GM19193 (cell line): ENCODE measurements around the gene PRKAG3.

Source experiments
- POLR2A ChIP-seq: IDR thresholded peaks from 4 replicates; pipeline ENCODE4 v1.6.1; 2011; ENCODE audit not compliant: insufficient read depth, insufficient read length; ENCODE audit errors: extremely low read depth

The PRKAG3 gene

DNA sequence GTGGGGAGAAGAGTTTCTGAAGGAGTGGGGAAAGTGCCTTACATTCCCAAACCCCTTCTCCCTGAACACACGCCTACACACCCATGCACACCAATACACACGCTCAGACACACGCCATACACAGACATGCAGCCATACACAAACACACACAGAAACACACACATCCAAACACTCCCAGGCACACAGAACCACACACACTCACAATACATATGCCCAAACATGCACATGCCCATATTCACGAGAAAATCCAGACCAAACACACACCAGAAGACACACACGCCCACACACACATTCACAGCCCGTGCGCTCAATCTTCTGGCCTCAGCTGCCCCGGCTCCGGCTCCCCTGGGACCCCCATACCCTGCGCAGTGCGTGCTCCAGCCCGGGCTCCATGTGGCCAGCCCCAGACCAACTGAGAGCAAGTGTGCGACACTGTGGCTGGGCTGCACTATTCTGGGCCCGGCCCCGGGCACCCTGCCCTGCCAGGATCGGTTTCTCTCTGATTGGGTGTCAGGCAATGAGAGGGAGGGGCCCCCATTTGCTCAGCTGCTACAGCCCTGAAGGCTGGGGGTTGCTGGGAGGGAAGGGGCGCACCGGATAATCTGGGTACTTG is at the start of gene PRKAG3:
Gene PRKAG3, minus strand, starts transcription at position 426 of the 613 bp plus-strand sequence.
- TF ChIP-seq POLR2A = no peak

DNA sequence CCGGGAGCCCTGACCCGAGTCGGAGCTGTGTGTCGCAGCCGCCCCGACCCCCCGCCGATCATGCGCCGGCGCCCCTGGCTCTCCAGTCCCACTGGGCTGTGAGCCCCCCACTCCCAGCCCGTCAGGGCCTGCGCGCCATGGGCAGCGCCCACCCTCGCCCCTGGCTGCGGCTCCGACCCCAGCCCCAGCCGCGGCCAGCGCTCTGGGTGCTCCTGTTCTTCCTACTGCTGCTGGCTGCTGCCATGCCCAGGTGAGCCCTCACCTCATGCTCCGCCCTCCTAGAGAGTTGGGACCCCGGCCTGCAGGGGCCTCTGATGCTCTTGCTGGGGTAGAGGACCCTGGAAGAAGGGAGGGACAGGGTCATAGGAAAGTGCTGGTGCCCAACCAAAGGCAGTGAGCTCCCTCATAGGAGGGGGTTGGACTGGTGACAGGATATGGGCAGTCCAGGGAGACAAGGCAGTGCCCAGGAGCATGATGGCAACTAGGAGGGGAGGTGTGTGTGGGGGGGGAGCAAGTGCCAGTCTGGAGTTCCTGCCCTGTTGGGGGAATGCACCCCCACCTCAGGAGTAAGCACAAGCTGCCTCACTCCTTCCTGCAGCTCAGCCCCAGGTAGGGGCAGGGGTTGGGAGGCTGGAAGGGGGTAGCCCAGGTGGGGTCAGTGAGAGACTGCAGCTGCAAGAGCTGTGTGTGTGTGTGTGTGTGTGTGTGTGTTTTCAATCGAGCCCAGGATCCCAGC is 49.4 kb upstream of the PRKAG3 start:
- TF ChIP-seq POLR2A = no peak

DNA sequence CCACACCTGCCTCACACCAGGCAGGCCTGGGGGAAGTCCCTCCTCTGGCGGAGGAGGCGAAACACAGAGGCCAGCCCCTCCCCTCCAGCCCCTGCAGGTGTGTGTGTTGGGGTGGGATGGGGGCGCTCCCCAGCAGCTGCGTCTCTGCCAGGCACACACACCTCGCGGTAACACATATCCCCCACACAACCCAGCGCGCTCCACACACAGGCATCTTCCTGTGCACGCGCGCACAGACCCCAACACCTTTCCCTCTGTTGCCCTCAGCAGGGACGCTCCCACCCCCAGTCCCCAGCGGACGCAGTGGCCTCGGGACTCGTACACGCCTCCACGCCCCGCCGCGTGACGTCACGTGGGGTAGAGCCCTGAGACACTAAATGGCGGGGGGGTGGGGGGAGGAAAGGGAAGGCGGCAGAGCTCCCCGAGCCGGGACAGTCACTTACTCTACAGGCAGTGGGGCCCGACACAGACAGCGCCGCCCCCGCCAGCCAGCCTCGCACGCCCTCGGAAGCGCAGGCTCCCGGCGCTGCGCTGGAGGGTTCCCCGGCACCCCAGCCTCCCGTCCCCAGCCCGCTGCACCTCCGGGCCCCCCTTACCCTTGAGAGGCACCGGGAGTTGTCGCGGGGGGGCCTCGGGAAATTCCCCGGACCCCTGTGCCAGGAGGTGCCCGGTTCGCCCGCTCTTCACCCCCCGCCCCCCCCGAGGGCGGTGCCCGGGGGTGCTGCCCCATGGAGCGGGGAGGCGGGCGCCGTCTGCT is 48.7 kb upstream of the PRKAG3 start, which contains the start of gene WNT10A:
Gene WNT10A, plus strand, starts transcription at position 751 of the 757 bp plus-strand sequence. CDS start 144 bp downstream, outside the sequence.
- TF ChIP-seq POLR2A = peak; percentile 55

DNA sequence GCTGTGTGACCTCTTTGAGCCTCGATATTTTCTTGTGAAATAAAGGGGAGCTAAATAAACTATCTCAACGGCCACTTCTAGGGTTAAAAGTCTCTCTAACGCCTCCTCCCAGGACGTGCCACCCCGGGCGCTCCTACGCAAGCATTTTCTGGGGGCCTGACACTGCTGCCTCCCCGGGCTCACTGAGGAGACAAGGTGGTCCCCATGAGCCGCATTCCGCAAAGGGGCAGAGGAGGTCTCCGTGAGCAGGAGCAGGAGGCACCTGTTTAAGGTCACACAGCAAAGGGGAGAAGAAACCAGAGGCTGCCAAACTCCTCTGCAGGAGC is 48.1 kb upstream of the PRKAG3 start:
- no peak for TF ChIP-seq POLR2A

DNA sequence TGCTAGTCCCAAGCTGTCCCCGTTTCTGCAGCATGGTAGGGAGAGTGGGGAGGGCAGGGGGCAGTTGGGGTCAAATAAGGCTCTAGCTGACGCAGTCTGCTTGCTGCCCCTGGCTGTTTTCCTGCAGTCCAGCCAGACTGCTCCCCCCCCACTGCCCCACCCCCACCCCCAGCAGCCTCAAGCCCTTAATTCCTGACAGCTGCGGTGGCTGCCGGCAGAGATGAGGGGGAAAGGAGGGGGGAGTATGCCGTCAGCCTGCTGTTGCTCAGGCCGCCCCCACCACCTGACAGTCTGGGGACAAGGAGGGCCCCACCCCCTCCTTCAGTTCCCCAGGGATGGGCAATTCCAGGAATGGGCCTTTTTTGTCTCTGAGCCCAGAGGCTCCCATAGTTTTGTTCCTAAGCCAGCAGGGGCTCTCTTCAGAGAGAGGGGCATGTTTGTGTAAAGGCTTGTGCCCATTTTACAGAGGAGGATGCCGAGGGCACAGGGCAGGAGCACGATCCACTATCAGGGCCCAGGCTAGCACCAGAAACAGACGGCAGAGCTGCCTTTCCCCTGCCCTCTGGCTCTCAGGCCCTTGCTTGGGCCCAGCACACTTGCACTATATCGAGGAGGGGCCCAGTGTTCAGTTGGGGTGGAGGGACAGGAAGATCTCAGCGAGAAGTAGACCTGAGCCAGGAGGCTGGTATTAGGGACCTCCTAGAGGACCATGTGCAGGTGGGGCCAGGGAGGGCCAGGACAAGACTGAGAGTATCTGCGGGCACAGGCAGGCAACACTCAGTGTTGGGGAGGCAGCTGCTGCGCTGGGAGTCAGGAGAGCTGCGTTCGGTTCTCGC is 47.5 kb upstream of the PRKAG3 start:
- no peak for TF ChIP-seq POLR2A

DNA sequence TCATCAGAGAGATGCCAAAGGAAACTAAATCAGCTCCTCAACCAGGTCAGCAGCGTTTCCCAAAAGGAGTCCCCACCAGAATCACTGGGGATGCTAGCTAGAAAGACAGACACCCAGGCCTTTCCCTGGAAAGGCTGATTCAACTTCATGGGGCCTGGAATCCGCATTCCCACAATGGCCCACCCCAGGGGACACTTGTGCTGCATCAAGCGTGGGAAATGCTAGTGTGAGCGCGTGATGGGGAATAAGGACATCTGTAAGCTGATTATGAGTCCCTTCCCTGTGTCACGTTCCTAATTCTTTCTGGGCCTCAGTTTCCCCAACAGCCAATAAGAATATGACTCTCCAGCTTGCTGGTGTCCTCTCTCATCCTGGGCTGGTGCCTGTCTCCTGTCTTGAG is 46.9 kb upstream of the PRKAG3 start:
- no peak for TF ChIP-seq POLR2A

DNA sequence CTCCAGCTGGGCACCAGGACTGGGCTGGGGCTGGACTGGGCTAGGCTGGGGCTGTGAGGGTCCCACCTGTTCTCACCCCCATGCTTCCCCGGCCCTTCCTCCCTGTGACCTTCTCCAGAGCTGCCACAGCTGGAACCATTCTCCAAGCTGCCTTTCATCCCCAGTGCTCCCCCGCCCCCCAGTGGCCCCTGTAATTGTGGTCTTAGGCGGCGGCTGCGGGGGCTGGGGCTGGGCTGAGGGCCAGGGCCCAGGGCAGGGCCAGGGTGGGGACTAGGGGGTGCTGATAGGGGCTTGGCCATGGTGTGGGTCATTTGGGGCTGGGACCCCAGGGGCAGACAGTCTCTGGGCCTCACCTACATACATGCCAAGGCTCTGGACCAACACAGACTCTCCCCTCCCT is 46.3 kb upstream of the PRKAG3 start:
- TF ChIP-seq POLR2A = no peak

DNA sequence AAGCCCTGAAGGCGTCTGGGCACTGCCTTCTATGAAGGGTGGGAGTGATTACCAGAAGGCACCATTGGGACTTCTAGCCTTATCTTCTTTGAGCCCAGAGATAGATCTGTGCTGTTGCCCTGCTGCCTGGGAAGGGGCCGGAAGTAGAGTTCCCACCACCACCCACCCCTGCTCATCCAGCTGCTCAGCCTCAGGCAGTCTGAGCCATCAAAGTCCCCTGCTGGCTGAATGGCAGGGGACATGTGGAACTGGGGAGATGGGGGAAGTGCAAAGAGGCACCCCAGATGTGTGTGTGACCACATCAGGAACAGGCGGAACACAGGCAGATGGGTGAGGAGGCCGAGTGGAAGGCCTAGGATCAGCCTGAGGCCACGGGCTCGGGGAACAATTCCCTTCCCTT is 45.7 kb upstream of the PRKAG3 start:
- no peak for TF ChIP-seq POLR2A

DNA sequence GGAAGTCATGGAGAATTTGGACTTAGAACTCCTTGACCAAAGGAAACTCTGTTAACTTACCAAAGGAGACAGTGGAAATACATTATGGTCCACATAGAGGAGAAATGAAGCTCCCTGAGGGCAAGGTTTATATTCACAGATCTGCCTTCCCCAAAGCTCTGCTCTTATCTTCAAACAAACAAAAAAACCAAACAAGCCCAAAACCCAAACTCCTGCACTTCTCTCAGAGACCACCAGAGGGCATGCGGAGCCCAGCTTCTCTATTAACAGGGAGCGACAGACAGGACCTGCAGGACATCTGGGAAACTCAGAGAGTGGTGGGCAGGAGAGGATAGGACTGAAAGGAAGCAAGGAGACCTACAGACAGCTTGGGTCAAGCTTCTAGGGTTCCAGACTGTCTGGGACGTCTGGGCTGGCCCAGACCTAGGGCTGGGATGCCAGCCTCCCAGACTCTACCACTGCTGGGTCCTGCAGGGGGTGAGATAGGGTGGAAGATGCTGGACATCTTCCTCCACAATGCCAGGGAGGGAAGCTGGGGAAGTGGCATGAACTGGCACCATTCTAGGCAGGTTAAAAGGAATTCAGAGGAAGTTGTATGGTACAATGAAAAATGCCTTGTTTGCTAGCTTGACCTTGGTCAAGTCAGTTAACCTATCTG is 45.1 kb upstream of the PRKAG3 start:
- TF ChIP-seq POLR2A = no peak

DNA sequence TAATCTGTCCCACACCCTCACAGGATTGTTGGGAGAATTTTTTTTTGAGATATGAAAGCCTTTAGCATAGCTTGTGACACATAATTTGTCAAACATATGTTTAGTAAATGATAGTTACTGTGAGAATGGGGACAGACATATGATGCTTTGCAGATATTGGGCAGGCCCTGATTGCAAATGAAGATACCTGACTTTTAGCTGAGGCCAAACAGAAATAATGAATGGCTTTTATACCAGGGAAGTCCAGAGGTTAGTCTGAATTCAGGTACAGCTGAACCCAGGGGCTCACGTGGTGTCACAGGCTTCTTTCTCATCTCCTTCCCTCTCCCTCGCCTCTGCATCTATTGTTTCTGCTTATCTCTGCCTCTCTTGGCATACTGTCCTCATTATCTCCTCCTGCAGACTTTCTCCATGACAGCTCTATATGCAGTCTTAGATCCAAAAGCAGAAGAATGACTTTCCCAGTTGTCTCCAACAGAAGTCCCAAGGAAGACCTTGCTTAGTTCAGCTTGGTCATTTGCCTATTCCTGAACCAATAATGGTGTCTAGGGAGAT is 44.2 kb upstream of the PRKAG3 start:
- no peak for TF ChIP-seq POLR2A

DNA sequence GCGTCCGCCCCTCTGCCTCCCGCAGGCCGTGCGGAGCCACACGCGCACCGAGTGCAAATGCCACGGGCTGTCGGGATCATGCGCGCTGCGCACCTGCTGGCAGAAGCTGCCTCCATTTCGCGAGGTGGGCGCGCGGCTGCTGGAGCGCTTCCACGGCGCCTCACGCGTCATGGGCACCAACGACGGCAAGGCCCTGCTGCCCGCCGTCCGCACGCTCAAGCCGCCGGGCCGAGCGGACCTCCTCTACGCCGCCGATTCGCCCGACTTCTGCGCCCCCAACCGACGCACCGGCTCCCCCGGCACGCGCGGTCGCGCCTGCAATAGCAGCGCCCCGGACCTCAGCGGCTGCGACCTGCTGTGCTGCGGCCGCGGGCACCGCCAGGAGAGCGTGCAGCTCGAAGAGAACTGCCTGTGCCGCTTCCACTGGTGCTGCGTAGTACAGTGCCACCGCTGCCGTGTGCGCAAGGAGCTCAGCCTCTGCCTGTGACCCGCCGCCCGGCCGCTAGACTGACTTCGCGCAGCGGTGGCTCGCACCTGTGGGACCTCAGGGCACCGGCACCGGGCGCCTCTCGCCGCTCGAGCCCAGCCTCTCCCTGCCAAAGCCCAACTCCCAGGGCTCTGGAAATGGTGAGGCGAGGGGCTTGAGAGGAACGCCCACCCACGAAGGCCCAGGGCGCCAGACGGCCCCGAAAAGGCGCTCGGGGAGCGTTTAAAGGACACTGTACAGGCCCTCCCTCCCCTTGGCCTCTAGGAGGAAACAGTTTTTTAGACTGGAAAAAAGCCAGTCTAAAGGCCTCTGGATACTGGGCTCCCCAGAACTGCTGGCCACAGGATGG is 42.0 kb upstream of the PRKAG3 start:
- no peak for TF ChIP-seq POLR2A

DNA sequence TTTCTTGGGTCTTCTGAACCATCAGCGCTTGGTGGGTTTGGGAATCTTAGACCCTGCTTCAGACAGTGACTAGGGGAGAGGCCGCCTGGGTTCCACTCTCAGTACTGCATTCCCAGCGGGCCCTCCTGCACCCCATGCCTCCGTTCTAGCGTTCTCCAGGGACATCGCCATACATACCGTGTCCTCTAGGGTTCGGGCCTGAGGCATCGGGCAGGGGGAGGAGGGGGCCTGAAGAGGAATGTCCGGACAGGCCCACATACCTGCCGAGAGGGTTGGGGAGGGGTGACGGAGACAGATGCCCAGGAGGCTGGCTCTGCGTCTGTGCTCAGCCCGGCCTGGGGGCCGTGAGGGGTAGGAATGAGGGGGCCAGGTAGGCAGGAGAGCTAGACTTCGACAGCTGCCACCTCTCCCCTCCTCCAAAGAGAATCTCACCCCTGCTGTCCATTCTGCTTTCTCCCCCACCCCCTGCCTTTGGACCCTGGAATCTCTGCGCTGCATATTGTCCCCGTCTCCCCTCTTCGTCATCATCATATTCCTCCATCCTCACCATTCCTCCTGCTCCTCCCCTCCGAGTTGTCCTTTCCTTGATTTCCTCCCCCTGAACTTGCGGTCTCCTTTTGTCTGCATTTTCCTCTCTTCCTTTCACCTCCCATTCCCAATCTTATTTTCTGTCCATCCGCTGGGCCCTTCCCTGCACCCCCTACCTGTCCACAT is 41.2 kb upstream of the PRKAG3 start:
- TF ChIP-seq POLR2A = no peak
